Stimulated activated naive CD4-positive, alpha-beta T cell treated with Interleukin-2 at 50 U/mL for 16 hours (primary cell): ENCODE data around the gene MCF2L.

Experiments used
- DNase-seq: peaks from one replicate; lab custom pipeline; 2025; lab: John Stamatoyannopoulos, UW

The MCF2L gene

DNA sequence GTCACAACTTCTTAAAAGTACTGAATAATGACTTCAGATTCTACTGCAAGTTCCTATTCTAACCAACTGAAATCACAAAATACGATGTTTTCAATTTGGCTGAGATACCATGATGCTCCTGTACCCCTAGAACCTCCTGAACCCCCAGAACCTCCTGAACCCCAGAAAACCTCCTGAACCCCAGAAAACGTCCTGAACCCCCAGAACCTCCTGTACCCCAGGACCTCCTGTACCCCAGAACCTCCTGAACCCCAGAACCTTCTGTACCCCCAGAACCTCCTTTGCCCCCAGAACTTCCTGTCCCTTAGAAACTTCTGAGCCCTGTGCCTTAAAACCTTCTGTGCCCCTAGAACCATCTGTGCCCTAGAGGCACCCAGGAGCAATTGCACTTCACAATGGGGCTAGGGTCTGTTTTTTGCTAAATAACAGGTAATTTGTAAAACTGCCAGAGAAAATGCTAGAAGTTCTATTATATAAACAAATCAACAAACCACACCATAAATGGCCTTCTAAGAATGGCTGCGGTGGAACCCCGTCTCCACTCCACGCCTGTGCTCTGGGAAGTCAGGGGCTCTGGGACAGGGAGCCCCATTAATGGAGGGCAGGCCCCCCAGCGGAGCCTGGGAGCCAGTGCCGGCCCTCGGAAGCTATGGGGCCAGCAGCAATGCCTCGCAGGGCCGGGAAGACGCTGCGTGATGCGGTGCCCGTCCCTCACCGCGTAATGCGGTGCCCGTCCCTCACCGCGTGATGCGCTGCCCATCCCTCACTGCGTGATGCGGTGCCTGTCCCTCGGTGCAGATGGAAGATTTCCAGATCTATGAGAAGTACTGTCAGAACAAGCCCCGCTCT, 115.3 kb downstream of the MCF2L start:
- DNase-seq, result no peak

DNA sequence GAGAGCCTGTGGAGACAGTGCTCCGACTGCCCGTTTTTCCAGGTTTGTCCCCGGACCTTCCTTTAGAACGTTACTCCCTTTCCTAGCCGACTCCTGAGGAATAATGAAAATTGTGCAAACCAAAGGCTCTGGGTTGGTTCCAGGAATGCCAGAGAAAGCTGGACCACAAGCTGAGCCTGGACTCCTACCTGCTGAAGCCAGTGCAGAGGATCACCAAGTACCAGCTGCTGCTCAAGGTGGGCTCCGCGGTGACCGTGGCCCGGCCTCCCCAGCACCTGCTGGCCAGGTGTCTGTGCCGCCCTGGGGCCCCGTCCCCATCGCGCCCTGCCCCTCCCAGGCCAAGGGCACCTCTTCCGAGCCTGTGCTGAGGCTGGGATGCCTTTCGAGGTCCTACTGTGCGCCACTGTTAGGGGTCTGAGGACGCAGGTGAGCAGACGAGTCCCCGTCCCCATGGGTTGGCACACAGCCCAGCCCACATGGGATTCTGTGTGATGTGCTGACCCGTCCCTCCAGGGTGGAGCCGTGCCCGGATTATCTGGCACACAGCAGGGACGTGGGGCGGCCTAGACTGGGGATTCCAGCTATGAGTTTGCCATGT, 116.0 kb downstream of the MCF2L start:
- DNase-seq, result no peak

DNA sequence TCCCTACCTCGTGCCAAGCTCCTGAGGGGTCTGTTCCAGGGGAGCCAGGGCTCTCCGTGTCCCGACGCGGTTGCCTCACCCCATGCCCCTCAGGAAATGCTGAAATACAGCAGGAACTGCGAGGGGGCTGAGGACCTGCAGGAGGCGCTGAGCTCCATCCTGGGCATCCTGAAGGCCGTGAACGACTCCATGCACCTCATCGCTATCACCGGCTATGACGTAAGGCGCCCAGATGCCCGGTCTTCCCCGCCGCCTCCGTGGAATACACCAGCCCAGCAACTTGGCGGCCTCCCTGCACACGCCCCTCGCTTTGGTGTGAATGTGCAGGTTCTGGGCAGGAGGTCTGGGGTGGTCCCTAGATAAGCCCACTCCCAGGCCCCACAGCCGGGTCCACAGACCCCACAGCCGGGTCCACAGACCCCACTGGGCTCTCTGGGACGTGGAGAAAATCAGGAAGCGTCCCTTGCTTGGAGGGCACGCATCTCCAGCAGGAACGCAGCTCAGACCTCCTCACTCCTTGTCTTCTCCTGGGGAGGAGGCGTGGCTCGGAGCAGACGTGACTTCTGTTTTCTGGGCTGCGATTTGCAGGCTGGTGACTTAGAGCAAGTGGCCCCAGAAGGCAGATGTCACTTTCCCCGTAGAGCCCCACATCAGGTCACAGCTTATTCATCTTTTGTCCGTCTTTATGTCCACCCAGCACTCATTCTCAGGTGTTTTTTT, 117.2 kb downstream of the MCF2L start:
- no peak for DNase-seq

DNA sequence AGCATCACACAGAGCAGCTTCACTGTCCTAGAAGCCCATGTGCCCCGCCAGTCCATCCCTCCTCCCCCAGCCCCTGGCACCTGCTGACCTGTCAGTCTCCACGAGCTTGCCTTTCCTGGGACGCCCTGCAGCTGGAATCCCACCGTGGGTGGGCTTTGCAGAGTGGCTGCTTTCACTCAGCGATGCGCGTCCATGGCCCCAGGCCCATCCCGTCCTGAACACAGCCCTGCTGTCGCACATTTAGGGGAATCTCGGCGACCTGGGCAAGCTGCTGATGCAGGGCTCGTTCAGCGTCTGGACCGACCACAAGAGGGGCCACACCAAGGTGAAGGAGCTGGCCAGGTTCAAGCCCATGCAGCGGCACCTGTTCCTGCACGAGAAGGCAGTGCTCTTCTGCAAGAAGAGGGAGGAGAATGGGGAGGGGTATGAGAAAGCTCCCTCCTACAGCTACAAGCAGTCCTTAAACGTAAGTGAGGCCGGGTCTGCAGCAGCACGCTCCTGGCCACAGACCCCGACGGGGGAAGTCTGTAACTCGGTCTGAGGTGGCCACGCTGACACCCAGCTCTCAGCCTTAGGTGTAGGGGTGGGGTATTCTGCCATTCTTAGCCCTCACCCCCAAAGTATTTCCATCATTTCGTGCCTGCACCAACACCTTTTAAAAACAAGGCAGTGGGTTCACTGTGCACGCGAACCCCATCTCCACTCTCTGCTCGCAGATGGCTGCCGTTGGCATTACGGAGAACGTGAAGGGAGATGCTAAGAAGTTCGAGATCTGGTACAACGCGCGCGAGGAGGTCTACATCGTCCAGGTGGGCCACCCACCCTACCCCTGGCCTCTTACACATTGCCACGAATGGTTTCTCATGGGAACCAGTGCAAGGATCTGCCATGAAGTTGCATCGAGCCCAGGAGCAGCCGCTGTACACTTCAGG, 118.2 kb downstream of the MCF2L start:
- DNase-seq, result no peak

DNA sequence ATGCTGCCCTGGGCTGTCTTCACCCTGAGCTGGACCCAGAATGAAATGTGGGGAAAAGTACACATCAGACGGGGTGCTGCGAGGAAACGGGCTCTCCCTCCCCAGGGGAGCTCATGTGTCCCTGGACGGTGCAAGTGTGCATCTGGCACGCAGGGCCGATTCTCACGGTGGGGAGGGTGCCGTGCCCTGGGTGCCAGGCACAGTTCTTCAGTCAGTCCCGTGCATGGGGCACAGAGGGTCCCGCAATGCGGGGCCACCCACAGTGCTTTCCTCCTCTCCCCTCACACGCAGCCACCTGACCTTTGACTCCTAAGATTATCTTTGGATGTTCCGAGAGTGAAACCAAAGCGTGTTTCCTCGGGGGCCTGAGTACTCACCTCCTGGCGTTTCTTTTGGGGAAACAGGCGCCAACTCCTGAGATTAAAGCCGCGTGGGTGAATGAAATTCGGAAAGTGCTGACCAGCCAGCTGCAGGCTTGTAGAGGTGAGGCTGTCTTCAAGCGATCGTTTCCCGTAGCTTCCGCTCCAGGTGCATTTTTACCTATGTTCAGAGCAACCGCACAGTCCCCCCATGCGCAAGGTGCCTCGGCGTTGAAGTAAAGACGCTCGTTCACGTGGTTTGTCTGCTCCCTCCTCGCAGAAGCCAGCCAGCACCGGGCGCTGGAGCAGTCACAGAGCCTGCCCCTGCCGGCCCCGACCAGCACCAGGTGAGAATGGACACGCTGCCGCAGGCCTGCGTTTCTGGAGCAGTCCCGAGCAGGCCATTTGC, 119.1 kb downstream of the MCF2L start:
- DNase-seq, result no peak

DNA sequence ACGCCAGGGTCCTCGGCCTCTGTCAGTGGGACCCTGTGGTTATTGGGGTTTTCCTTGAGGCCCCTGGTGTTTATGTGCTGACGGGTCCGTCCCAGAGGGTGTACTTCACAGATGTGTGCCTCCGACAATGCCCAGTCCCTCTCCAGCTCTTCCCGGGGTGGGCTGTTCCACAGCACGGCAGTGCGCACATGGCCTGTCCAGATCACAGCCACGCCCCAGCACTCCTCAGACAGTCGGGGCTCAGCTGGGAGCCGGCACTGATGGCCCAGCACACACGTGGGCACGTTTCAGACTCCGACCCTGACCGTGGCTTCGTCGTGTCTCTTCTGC, 119.6 kb downstream of the MCF2L start:
- DNase-seq, result no peak

DNA sequence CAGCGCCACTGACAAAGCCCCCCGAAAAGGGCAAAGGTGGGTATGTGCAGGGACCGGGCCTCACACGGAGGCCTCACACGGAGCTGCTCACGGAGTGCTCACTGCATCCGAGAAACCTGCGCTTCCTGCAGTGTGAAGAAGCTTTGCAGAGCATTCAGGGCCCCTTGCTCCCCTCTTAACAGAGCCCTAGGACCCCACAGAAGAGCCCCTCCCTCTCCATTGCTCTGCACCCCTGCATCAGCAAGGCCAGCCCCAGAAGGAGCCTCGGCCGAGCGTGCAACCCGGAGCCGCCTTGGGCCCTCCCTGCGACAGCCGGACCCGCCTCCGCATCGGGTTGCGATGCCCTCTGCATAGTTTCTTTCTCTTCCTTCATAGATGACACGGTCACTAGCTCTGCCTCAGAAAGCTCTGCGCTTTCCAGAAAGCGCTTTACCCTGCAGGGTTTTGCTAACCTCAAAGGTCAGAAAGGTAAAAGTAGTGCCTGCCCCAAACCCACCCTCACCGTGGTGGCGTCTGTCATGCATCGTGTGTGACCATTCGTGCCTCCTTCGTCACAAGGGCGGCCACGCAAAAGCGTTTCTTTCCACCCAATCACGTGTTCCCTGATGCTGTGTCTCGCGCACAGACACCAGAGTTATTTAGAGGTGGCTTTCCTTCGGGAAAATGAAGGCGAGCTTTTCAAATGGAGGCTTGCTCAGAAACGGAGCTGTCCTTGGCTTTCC, 120.8 kb downstream of the MCF2L start:
- DNase-seq, result no peak

DNA sequence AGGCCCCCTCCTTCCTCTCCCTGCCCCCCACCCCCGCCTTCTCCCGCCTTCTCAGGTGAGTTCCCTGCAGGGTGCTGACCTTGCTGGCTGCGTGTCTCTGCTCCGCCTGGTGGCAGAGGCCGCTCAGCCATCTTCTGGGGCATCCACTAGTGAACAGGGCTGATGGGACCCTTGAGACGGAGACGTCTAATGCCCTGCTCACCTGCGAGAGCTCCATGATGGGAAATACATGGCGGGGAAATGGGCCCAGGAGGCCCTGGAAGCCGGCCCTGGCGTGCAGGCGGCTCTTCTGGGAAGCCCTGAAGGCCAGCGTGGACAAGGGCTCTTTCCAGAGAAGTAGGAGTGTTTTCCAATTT, 121.4 kb downstream of the MCF2L start:
- DNase-seq, result no peak

DNA sequence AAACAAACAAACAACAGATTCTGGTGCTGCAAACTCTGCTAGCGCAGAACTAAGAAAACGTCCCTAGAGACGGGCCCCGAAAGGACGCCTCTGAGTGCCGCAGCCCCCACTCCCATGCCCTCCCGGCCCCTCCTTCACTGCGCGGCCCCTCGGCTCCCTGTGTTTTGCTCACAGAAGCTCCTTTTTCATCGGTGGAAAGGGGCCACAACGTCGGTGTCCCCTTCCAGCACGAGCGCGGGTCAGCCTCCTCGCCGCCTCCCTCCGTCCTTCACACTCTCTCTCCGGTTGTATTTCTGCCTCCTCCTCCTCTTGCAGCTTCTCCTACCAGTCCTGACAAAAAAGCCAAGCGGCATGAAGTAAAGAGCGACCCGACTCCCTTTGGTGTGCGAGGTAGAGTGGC, 121.8 kb downstream of the MCF2L start:
- DNase-seq, result no peak

DNA sequence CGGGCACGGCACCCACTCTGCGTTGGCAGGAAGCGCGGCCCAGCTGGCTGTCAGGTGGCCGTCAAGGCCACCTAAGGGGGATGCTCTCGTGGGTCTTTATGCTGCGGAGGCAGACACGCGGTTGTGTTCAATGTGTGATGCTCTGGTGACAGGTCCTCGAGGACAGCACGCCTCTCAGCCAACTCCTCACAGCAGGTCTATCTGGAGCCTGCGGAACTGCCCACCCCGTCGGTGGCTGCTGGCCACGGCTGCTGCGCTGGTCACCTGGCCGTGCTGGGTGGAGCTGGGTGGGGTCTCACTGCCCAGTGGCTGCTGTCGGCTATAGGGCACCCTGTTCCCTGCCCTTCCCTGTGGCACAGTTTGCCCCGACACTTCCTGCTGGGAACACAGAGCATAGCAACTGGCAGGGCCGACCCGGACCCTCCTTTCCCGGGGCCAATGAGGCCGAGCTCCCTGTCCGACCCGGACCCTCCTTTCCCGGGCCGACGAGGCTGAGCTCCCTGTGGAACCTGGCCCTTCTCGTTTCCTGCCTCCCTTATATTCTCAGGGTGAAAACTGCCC, 122.3 kb downstream of the MCF2L start:
- DNase-seq, result no peak

DNA sequence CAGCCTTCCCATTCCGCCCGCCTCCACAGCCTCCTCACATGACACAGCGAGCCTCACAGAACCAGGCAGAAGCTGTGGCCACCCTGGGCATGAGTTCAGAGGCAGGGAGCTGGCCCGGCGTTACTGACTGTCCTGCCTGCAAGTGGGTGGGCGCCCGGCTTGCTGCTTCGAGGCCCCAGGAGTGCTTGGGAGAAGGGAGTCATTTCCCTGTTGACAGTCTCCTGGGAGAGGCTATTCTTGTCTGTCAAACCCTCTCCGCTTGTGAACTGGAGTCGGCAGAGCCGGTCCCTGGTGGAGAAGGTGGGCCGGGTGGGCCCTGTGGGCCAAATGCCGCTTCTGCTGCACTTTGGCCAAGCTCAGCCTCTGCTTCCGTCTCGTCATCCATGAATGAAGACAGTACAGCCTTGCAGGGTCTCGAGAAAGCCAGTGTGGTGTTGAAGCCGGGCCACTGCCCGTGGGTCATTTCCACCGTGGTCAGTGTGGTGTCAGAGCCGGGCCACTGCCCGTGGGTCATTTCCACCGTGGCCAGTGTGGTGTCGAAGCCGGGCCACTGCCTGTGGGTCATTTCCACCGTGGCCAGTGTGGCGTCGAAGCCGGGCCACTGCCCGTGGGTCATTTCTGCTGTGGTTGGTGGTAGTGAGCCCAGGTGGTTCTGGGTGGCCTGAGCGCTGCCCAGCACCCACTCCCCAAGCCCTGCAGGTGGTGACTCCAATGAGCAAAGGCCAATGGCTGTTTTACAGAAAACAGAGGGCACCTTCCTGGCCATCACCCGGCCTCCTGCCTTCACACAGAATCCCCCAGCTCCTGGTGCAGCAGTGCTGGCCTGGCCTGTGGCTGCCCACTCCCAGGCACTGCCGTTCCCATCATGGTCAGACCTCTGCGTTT, 123.1 kb downstream of the MCF2L start:
- no peak for DNase-seq

DNA sequence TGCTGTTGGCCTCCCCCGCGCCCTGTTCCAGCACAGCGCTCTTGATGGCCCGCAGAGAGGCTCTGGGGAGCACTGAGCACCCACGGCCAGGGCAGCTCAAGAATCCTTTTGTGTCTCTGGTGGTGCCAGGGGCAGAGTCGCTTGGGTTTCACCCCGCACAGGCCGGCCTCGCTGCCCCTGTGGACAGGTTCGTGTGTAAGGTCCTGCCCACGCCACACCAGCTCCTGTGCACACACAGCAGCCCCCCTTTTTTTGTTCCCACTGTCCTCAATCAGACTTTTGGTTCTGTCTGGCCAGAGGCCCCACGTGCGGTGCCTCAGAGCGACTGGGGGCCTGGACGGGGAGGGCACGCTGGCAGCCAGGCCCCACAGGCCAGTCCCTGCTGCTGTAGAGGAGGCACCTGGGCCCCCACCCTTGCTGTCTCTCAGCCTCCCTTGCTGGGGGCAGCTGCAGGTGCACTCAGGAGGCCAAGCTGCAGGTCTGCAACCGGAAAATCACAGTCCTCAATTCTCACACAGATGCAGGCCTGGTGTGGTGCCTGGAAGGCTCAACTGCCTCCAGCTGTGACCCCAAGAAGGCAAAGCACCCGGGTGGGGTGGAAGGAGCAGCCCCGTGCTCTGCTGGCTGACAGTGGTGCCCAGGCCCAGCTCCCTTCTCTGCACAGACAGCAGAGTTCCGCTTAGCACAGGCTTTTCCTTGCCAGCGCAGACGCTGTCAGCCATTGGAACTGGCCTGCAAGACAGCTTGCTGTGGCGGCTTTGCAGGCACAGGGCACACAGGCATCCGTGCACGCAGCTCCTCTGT, 124.0 kb downstream of the MCF2L start:
- DNase-seq, result no peak

DNA sequence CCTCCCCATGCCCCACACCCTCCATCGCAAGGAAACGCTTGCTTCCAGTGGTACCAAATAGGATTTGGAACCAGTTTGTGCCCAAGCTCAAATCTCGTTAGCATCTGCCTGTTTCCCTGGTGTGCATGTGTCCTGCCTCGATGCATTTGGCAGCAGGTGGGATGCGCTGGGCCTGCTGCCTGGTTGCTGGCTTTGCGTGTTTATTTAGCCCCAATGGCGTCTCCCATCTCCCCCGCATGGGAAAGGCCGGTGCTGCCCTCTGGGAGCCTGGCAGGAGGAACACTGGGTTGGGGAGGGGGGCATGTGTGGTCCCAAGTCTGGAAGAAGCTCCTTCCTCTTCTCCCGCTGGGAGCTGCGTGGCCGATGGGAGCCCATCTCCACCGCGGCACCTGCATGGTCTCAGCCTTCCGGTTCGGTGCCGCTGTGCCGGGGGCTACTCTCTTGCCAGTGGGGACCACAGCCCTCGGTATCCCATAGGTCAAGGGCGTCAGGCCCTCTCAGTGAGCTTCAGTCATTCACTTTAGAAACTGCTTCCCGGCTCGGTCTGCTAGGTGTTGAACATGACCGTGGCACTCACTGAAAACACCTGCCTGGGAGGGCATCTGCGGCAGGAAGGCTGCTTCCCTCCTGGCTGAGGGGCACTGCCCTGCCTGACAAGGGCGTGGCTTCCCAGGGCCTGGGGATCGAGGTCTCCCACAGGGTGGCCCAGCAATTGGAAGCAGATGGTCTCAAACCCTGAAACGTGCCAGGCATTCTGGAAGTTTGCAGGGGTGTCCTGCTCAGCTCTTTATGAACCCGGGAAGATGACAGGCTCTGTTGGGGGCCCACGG, 124.8 kb downstream of the MCF2L start:
- no peak for DNase-seq

DNA sequence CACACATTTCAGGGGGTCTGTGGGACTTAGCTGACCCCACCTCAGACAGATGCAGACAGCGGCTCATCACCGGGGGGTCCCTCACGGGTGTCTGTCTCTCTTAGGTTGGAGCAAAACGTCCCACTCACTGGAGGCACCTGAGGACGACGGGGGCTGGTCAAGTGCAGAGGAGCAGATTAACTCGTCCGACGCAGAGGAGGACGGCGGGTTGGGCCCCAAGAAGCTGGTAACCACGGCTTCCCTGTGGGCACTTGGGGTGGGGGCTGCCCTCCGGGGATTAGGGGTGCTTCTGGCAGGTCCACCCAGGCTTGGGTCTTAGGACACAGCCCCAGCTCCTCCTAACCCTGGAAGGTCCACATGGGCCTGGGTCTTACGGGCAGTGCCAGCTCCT, 125.4 kb downstream of the MCF2L start:
- DNase-seq, result no peak

DNA sequence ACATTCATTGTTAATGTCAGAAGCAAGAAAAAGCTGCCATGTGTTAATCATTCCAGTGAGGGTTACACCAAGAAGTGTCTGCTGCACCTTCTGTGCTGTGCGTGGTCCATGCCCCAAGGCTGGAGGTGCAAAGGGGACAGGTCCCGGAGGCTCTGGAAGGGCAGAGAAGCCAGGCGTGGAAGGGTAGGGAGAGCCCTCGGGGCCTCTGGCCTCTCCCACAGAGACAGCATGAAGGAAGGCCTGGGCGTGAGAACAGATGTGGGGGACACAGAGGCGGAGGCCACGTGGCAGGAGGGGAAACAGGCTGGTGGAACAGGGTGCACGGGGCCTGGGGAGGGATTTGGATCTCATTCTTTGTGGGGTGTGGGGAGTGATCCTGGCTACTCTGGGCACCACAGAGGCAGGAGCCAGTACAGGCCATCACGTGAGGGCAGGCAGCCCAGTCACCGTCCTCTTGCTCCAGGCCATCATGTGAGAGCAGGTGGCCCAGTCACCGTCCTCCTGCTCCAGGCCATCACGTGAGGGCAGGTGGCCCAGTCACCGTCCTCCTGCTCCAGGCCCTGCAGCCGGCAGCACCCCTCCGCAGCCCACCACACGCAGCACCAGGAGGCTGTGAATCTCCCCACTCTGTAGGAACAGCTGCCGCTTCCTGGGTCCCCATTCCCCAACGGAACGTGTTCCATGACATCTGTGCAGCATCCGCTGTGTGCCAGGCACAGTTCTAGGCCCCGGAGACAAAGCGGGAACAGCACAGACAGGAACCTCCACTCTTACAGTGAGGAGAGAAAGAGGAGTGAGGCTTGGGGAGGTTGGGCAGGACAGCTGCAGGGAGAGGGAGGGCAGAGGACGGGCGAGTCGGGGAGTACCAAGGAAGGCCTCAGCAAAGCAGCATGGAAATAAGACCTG, 126.4 kb downstream of the MCF2L start:
- DNase-seq, result no peak

DNA sequence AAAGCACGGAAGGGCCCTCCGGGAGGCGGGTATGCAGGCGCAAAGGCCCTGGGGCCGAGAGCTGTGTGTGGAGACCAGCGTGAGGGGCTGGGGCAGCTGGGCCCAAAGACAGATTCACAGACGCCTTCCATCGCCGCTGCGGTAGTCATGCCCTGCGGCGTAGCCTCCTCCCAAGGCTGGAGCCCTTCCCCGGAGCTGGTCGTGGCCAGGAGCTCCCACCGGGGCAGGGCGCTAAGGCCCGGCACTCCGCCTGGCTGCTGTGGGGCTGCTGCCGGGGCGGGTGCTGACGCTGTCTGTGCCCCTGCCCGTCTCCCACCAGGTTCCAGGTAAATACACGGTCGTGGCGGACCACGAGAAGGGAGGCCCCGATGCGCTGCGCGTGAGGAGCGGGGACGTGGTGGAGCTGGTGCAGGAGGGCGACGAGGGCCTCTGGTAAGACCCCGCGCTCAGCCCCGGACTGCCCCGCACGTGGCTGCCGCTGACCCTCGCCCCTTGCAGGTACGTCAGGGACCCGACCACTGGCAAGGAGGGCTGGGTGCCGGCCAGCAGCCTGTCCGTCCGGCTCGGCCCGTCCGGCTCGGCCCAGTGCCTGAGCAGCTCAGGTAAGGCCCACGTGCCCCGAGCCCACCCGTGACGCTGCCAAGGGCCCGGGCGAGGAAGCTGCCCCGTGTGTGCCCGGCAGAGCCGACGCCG, 127.2 kb downstream of the MCF2L start:
- DNase-seq, result no peak
